HEK293 (cell line): ENCODE measurements around the gene CACNA2D1.
A peak's percentile ranks its signal among the peaks of the same experiment; 100 is the strongest.

ENCODE experiments used
- CTCF ChIA-PET: fragments of 350-600 bp; formaldehyde crosslinking; extraction: SDS; loops from one replicate; lab custom pipeline; 2021; ENCODE audit warnings: antibody characterized with exemption; lab: Yijun Ruan, JAX
- POLR2A ChIA-PET: fragments of 300-600 bp; formaldehyde crosslinking; extraction: SDS; loops from one replicate; lab custom pipeline; 2020; ENCODE audit warnings: antibody characterized with exemption, inconsistent platforms; lab: Yijun Ruan, JAX
- H3K27ac ChIP-seq: fragments of 200-500 bp; sonication (Bioruptor generic); 2 replicates; pipeline ENCODE4 v1.5.1; 2014; ENCODE audit warnings: low read depth, low read length, control low read depth, inconsistent platforms; ENCODE audit errors: extremely low read depth
- H3K36me3 ChIP-seq, 2 experiments: fragments of 200-500 bp in 1 of 2; sonication (Bioruptor generic) in 1 of 2; 1 replicate in 1 of 2; 2 replicates in 1 of 2; pipeline ENCODE4 v1.5.1; 2014 to 2017; ENCODE audit warnings: inconsistent platforms in 2 of 2, low read length in 2 of 2; ENCODE audit not compliant: control insufficient read depth in 2 of 2, insufficient read depth in 1 of 2
- H3K4me1 ChIP-seq: fragments of 200-500 bp; sonication (Bioruptor generic); 2 replicates; pipeline ENCODE4 v1.5.1; 2014; ENCODE audit warnings: mild to moderate bottlenecking, low read length, inconsistent platforms; ENCODE audit not compliant: control insufficient read depth, insufficient read depth
- H3K4me3 ChIP-seq: 2 replicates; pipeline ENCODE4 v1.5.1; 2011; ENCODE audit warnings: low read depth, mild to moderate bottlenecking, control low read depth, low read length, moderate library complexity
- H3K9me3 ChIP-seq: fragments of 200-500 bp; sonication (Bioruptor generic); 2 replicates; pipeline ENCODE4 v1.5.1; 2014; ENCODE audit warnings: low read depth, low read length, inconsistent platforms; ENCODE audit not compliant: control insufficient read depth, insufficient read depth
- BCL11B ChIP-seq: fragments of 450-650 bp; formaldehyde crosslinking; IDR thresholded peaks from 2 replicates; pipeline ENCODE4 v1.5.1; 2016; ENCODE audit warnings: low read depth, missing biosample characterization, missing genetic modification characterization
- FEZF1 ChIP-seq: fragments of 450-650 bp; formaldehyde crosslinking; IDR thresholded peaks from 2 replicates; pipeline ENCODE4 v1.5.1; 2016; ENCODE audit warnings: missing biosample characterization, missing genetic modification characterization
- GLI2 ChIP-seq: fragments of 450-650 bp; formaldehyde crosslinking; IDR thresholded peaks from 2 replicates; pipeline ENCODE4; 2017; ENCODE audit warnings: missing biosample characterization, missing genetic modification characterization, low read depth, borderline replicate concordance
- HOXD13 ChIP-seq: sonication (generic); formaldehyde crosslinking; IDR thresholded peaks from 2 replicates; pipeline ENCODE4 v1.8.0; 2022; ENCODE audit warnings: missing genetic modification reagents, borderline replicate concordance
- MYNN ChIP-seq: fragments of 450-650 bp; formaldehyde crosslinking; IDR thresholded peaks from 2 replicates; pipeline ENCODE4 v1.5.1; 2016; ENCODE audit warnings: missing biosample characterization, missing genetic modification characterization, borderline replicate concordance
- OSR2 ChIP-seq: fragments of 450-650 bp; formaldehyde crosslinking; IDR thresholded peaks from 2 replicates; pipeline ENCODE4 v1.5.1; 2016; ENCODE audit warnings: missing biosample characterization, missing genetic modification characterization
- OVOL3 ChIP-seq: fragments of 450-650 bp; formaldehyde crosslinking; IDR thresholded peaks from 2 replicates; pipeline ENCODE4 v1.5.1; 2016; ENCODE audit warnings: missing biosample characterization, missing genetic modification characterization
- REST ChIP-seq: fragments of 450-650 bp; formaldehyde crosslinking; IDR thresholded peaks from 2 replicates; pipeline ENCODE4 v1.5.1; 2016; ENCODE audit warnings: missing biosample characterization, missing genetic modification characterization
- SCRT2 ChIP-seq: fragments of 450-650 bp; formaldehyde crosslinking; IDR thresholded peaks from 2 replicates; pipeline ENCODE4 v1.5.1; 2016; ENCODE audit warnings: missing biosample characterization, missing genetic modification characterization
- ZBTB17 ChIP-seq: fragments of 450-650 bp; formaldehyde crosslinking; IDR thresholded peaks from 2 replicates; pipeline ENCODE4 v1.5.1; 2016; ENCODE audit warnings: missing biosample characterization, missing genetic modification characterization
- ZFP37 ChIP-seq: fragments of 450-650 bp; formaldehyde crosslinking; IDR thresholded peaks from 2 replicates; pipeline ENCODE4 v1.5.1; 2016; ENCODE audit warnings: missing biosample characterization, missing genetic modification characterization
- ZNF184 ChIP-seq: fragments of 450-650 bp; IDR thresholded peaks from 2 replicates; pipeline ENCODE4 v1.5.1; 2018; ENCODE audit warnings: missing biosample characterization, mild to moderate bottlenecking, missing genetic modification characterization
- ZNF24 ChIP-seq: fragments of 450-650 bp; formaldehyde crosslinking; IDR thresholded peaks from 2 replicates; pipeline ENCODE4 v1.5.1; 2016; ENCODE audit warnings: missing biosample characterization, missing genetic modification characterization
- ZNF341 ChIP-seq: fragments of 450-650 bp; formaldehyde crosslinking; IDR thresholded peaks from 2 replicates; pipeline ENCODE4; 2016; ENCODE audit warnings: low read depth, missing biosample characterization, missing genetic modification characterization
- ZNF555 ChIP-seq: fragments of 450-650 bp; formaldehyde crosslinking; conservative IDR thresholded peaks from 2 replicates; pipeline ENCODE4 v1.5.1; 2017; ENCODE audit warnings: missing biosample characterization, mild to moderate bottlenecking, missing genetic modification characterization, inconsistent platforms
- ZNF571 ChIP-seq: fragments of 450-650 bp; formaldehyde crosslinking; IDR thresholded peaks from 2 replicates; pipeline ENCODE4 v1.5.0; 2017; ENCODE audit warnings: missing biosample characterization, missing genetic modification characterization
- ZNF664 ChIP-seq: fragments of 450-650 bp; formaldehyde crosslinking; IDR thresholded peaks from 2 replicates; pipeline ENCODE4 v1.5.1; 2016; ENCODE audit warnings: missing biosample characterization, missing genetic modification characterization
- ZNF747 ChIP-seq: fragments of 450-650 bp; formaldehyde crosslinking; IDR thresholded peaks from 2 replicates; pipeline ENCODE4 v1.5.1; 2016; ENCODE audit warnings: missing biosample characterization, missing genetic modification characterization
- ZNF843 ChIP-seq: fragments of 450-650 bp; formaldehyde crosslinking; IDR thresholded peaks from 2 replicates; pipeline ENCODE4 v1.5.1; 2016; ENCODE audit warnings: missing biosample characterization, missing genetic modification characterization
- ZSCAN30 ChIP-seq: fragments of 450-650 bp; IDR thresholded peaks from 2 replicates; pipeline ENCODE4 v1.5.1; 2018; ENCODE audit warnings: missing biosample characterization, mild to moderate bottlenecking, missing genetic modification characterization, moderate library complexity
- TF ChIP-seq, protein P1 (sequence below): fragments of 450-650 bp; formaldehyde crosslinking; conservative IDR thresholded peaks from 2 replicates; pipeline ENCODE4 v1.5.1; 2016; ENCODE audit warnings: low read depth, missing biosample characterization, missing genetic modification characterization
- TF ChIP-seq, protein P2 (sequence below): fragments of 450-650 bp; formaldehyde crosslinking; IDR thresholded peaks from 2 replicates; pipeline ENCODE4 v1.5.1; 2016; ENCODE audit warnings: missing biosample characterization, missing genetic modification characterization
- TF ChIP-seq, protein P3 (sequence below): fragments of 450-650 bp; formaldehyde crosslinking; IDR thresholded peaks from 2 replicates; pipeline ENCODE4 v1.5.1; 2016; ENCODE audit warnings: missing biosample characterization, missing genetic modification characterization
- TF ChIP-seq, protein P4 (sequence below): fragments of 450-650 bp; formaldehyde crosslinking; IDR thresholded peaks from 2 replicates; pipeline ENCODE4 v1.5.1; 2017; ENCODE audit warnings: missing biosample characterization, missing genetic modification characterization

CACNA2D1 gene

GRCh38 chr7:82386571-82386970 lies 57.0 kb downstream of the CACNA2D1 start (continued):
- peak; percentile 81; the same call in 1 of the 2 replicates for TF ChIP-seq REST
- TF ChIP-seq ZNF341: peak; percentile 25; the same call in 1 of the 2 replicates
- peak; percentile 63; the same call in 1 of the 2 replicates for TF ChIP-seq ZNF664
- TF ChIP-seq ZNF555: peak; percentile 95
- TF ChIP-seq, protein P1, sequence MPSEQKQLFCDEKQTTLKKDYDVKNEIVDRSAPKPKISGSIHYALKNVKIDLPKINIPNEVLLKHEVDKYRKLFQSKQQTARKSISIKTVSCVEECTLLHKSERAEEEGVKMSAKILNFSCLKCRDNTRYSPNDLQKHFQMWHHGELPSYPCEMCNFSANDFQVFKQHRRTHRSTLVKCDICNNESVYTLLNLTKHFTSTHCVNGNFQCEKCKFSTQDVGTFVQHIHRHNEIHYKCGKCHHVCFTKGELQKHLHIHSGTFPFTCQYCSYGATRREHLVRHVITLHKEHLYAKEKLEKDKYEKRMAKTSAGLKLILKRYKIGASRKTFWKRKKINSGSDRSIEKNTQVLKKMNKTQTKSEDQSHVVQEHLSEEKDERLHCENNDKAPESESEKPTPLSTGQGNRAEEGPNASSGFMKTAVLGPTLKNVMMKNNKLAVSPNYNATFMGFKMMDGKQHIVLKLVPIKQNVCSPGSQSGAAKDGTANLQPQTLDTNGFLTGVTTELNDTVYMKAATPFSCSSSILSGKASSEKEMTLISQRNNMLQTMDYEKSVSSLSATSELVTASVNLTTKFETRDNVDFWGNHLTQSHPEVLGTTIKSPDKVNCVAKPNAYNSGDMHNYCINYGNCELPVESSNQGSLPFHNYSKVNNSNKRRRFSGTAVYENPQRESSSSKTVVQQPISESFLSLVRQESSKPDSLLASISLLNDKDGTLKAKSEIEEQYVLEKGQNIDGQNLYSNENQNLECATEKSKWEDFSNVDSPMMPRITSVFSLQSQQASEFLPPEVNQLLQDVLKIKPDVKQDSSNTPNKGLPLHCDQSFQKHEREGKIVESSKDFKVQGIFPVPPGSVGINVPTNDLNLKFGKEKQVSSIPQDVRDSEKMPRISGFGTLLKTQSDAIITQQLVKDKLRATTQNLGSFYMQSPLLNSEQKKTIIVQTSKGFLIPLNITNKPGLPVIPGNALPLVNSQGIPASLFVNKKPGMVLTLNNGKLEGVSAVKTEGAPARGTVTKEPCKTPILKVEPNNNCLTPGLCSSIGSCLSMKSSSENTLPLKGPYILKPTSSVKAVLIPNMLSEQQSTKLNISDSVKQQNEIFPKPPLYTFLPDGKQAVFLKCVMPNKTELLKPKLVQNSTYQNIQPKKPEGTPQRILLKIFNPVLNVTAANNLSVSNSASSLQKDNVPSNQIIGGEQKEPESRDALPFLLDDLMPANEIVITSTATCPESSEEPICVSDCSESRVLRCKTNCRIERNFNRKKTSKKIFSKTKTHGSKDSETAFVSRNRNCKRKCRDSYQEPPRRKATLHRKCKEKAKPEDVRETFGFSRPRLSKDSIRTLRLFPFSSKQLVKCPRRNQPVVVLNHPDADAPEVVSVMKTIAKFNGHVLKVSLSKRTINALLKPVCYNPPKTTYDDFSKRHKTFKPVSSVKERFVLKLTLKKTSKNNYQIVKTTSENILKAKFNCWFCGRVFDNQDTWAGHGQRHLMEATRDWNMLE: peak; percentile 93
- TF ChIP-seq OVOL3 (tag by site-specific recombination): 0 out of 2 replicates have a peak, but pooled peaks have one; percentile 29
- TF ChIP-seq, all 188 proteins: peak for 30; not testable (repeated sequence) for 158

DNA sequence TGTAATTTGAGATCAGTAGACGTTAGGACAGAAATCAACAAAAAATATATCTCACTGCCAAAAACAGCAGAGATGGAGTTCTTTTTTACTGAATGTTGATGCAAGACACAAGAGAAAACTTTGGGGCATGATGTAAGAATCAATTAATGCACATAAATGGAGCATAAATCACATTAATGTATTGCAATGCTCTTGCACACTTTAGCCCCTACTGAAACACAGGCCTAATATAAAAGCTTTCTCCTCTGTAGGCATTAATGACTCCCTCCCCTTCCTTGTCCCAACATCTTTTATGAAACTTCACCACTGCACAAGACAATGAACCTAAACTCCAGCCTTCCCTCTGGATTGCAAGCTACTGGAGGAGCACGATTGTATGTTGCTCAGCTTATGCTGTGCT lies 58.8 kb downstream of the CACNA2D1 start:
- Histone ChIP-seq H3K27ac (peak overlapping the region; percentile 43; the same call in 1 of the 2 replicates), H3K9me3 (no peaks in the 10 kb centered on the region), H3K4me1 (peaks cover 17% of the 10 kb centered on the region), H3K36me3 (no peaks in the 10 kb centered on the region), H3K4me3 (no peak overlapping the region)
- ChIA-PET POLR2A (no interaction called here), CTCF (interaction anchor here (0.6 to 0.7 kb wide), 2 partner anchors 166 to 1029 kb away, joined by 3 to 6 read pairs; no protein-coding TSS in a partner anchor)
- TF ChIP-seq ZNF184 (tag by site-specific recombination): no peak
- TF ChIP-seq SCRT2: no peak
- TF ChIP-seq BCL11B (tag by site-specific recombination): no peak
- TF ChIP-seq ZFP37 (tag by site-specific recombination): no peak
- TF ChIP-seq ZNF571 (tag by site-specific recombination): no peak
- TF ChIP-seq, protein P2, sequence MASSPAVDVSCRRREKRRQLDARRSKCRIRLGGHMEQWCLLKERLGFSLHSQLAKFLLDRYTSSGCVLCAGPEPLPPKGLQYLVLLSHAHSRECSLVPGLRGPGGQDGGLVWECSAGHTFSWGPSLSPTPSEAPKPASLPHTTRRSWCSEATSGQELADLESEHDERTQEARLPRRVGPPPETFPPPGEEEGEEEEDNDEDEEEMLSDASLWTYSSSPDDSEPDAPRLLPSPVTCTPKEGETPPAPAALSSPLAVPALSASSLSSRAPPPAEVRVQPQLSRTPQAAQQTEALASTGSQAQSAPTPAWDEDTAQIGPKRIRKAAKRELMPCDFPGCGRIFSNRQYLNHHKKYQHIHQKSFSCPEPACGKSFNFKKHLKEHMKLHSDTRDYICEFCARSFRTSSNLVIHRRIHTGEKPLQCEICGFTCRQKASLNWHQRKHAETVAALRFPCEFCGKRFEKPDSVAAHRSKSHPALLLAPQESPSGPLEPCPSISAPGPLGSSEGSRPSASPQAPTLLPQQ (tag by site-specific recombination): 0 out of 2 replicates have a peak, but pooled peaks have one; percentile 35
- no peak for TF ChIP-seq HOXD13 (CRISPR knock-in tag)
- TF ChIP-seq ZNF843 (tag by site-specific recombination): 0 out of 2 replicates have a peak, but pooled peaks have one; percentile 57
- peak; percentile 73 for TF ChIP-seq OSR2
- TF ChIP-seq, protein P3, sequence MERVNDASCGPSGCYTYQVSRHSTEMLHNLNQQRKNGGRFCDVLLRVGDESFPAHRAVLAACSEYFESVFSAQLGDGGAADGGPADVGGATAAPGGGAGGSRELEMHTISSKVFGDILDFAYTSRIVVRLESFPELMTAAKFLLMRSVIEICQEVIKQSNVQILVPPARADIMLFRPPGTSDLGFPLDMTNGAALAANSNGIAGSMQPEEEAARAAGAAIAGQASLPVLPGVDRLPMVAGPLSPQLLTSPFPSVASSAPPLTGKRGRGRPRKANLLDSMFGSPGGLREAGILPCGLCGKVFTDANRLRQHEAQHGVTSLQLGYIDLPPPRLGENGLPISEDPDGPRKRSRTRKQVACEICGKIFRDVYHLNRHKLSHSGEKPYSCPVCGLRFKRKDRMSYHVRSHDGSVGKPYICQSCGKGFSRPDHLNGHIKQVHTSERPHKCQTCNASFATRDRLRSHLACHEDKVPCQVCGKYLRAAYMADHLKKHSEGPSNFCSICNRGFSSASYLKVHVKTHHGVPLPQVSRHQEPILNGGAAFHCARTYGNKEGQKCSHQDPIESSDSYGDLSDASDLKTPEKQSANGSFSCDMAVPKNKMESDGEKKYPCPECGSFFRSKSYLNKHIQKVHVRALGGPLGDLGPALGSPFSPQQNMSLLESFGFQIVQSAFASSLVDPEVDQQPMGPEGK: peak; percentile 36
- TF ChIP-seq MYNN (tag by site-specific recombination): no peak
- TF ChIP-seq FEZF1 (tag by site-specific recombination): peak; percentile 70; the same call in 1 of the 2 replicates
- TF ChIP-seq ZSCAN30: peak; percentile 33; the same call in 1 of the 2 replicates
- TF ChIP-seq GLI2: no peak
- TF ChIP-seq ZNF24 (tag by site-specific recombination): peak; percentile 66
- TF ChIP-seq ZNF747 (tag by site-specific recombination): no peak
- peak; percentile 30; the same call in 1 of the 2 replicates for TF ChIP-seq ZBTB17 (tag by site-specific recombination)
- TF ChIP-seq, protein P4, sequence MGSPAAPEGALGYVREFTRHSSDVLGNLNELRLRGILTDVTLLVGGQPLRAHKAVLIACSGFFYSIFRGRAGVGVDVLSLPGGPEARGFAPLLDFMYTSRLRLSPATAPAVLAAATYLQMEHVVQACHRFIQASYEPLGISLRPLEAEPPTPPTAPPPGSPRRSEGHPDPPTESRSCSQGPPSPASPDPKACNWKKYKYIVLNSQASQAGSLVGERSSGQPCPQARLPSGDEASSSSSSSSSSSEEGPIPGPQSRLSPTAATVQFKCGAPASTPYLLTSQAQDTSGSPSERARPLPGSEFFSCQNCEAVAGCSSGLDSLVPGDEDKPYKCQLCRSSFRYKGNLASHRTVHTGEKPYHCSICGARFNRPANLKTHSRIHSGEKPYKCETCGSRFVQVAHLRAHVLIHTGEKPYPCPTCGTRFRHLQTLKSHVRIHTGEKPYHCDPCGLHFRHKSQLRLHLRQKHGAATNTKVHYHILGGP (tag by site-specific recombination): peak; percentile 56; the same call in 1 of the 2 replicates
